SU-DHL-6 (cell line): ENCODE results near the gene NKX2-3.

Experiments used
- H2AFZ ChIP-seq: fragments of 200-600 bp; sonication (generic); 2 replicates; pipeline ENCODE4 v1.6.1; 2014; ENCODE audit warnings: low read depth, mild to moderate bottlenecking, moderate library complexity, mixed read lengths, antibody characterized with exemption, low read length; ENCODE audit not compliant: severe bottlenecking
- H3F3A ChIP-seq: fragments of 200-600 bp; shearing (Covaris generic); 2 replicates; pipeline ENCODE4 v1.6.0; 2016; ENCODE audit warnings: antibody characterized with exemption, mild to moderate bottlenecking; ENCODE audit not compliant: insufficient read depth
- H3K27ac ChIP-seq: fragments of 200-600 bp; sonication (generic); 2 replicates; pipeline ENCODE4 v1.5.1; 2016; ENCODE audit warnings: low read depth, mild to moderate bottlenecking, low read length, moderate library complexity, mixed read lengths
- H3K27me3 ChIP-seq: fragments of 200-600 bp; sonication (generic), shearing (Covaris generic); 2 replicates; pipeline ENCODE4 v1.6.0; 2014; ENCODE audit warnings: mild to moderate bottlenecking, low read length
- H3K36me3 ChIP-seq: fragments of 200-600 bp; sonication (generic); 2 replicates; pipeline ENCODE4 v1.6.1; 2014; ENCODE audit warnings: mild to moderate bottlenecking, low read length, mixed read lengths
- H3K4me2 ChIP-seq: fragments of 300-600, 200-600 bp; shearing (Covaris generic), sonication (generic); 2 replicates; pipeline ENCODE4 v1.6.0; 2014; ENCODE audit warnings: low read length, low read depth, mild to moderate bottlenecking; ENCODE audit not compliant: poor library complexity, severe bottlenecking
- H3K4me3 ChIP-seq: fragments of 200-600 bp; sonication (generic); 2 replicates; pipeline ENCODE4 v1.5.1; 2014; ENCODE audit warnings: antibody characterized with exemption, low read length, mild to moderate bottlenecking, mixed read lengths; ENCODE audit not compliant: insufficient read depth, poor library complexity, severe bottlenecking
- H3K79me2 ChIP-seq: fragments of 200-600 bp; sonication (generic); 2 replicates; pipeline ENCODE4 v1.6.1; 2014; ENCODE audit warnings: mild to moderate bottlenecking, low read length, moderate library complexity; ENCODE audit not compliant: insufficient read depth
- H3K9ac ChIP-seq: fragments of 200-600 bp; sonication (generic); 2 replicates; pipeline ENCODE4 v1.7.0; 2014; ENCODE audit warnings: mild to moderate bottlenecking, low read length
- H3K9me2 ChIP-seq: fragments of 200-600 bp; sonication (generic); replicated peaks from 2 replicates; pipeline ENCODE4 v1.6.1; 2014; ENCODE audit warnings: low read length; ENCODE audit not compliant: insufficient read depth
- H3K9me3 ChIP-seq: fragments of 200-600 bp; sonication (generic); 2 replicates; pipeline ENCODE4 v1.6.1; 2014; ENCODE audit warnings: low read length, mixed read lengths; ENCODE audit not compliant: insufficient read depth
- H4K20me1 ChIP-seq: fragments of 200-600 bp; sonication (generic); 2 replicates; pipeline ENCODE4 v1.6.1; 2014; ENCODE audit warnings: low read depth, mild to moderate bottlenecking, antibody characterized with exemption, low read length, moderate library complexity, mixed read lengths
- CTCF ChIP-seq: fragments of 200-600 bp; sonication (generic); IDR thresholded peaks from one replicate; pipeline ENCODE4 v1.5.1; 2017; ENCODE audit warnings: antibody characterized with exemption, mild to moderate bottlenecking, low read length, moderate library complexity; ENCODE audit not compliant: insufficient read depth, poor library complexity, severe bottlenecking
- EZH2phosphoT487 ChIP-seq: fragments of 200-600 bp; sonication (generic), shearing (Covaris generic); conservative IDR thresholded peaks from 2 replicates; pipeline ENCODE4 v1.6.1; 2018; ENCODE audit warnings: mild to moderate bottlenecking, antibody characterized with exemption, low read length, moderate library complexity, mixed read lengths

Gene NKX2-3

GRCh38 chr10:99540657-99541531 is 8.2 kb downstream of the NKX2-3 start:
- Histone ChIP-seq H3K4me3 (no peak overlapping the region), H3K27ac (no peak overlapping the region), H2AFZ (no peak overlapping the region), H3K9me3 (no peaks in the 10 kb centered on the region), H3K9me2 (no peaks in the 10 kb centered on the region), H3F3A (no peaks in the 10 kb centered on the region), H4K20me1 (no peaks in the 10 kb centered on the region), H3K27me3 (no peaks in the 10 kb centered on the region), H3K36me3 (no peaks in the 10 kb centered on the region), H3K79me2 (no peaks in the 10 kb centered on the region), H3K9ac (no peak overlapping the region), H3K4me2 (no peak overlapping the region)
- TF ChIP-seq CTCF, result no peak
- TF ChIP-seq EZH2phosphoT487, result no peak

DNA sequence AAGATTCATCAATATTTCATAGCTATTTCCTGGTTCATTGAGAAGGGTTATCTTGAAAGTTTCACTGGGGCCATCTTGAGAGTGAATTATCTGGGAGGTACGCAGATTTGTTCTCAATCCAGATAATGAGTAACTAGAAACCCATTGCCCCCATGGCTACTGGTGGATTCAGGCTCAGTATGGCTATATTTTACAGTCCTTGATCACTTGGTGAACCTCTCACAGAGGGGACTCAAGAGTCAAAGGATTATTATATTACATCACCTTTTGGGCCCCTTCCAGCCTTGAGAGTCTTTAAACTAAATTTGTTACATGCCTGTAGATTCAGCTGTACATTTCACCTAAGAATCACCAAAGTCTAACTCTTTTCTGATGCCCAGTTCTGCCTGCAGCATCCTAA is 11.6 kb downstream of the NKX2-3 start:
- no peaks in the 10 kb centered on the region for H3K9me2 ChIP-seq
- no peaks in the 10 kb centered on the region for H3K9me3 ChIP-seq
- H3F3A ChIP-seq, result no peaks in the 10 kb centered on the region
- no peak overlapping the region for H3K4me2 ChIP-seq
- H3K79me2 ChIP-seq, result no peaks in the 10 kb centered on the region
- H3K4me3 ChIP-seq, result no peak overlapping the region
- no peak overlapping the region for H3K9ac ChIP-seq
- H3K27ac ChIP-seq, result no peak overlapping the region
- H4K20me1 ChIP-seq, result no peaks in the 10 kb centered on the region
- no peaks in the 10 kb centered on the region for H3K36me3 ChIP-seq
- no peaks in the 10 kb centered on the region for H3K27me3 ChIP-seq
- no peak for TF ChIP-seq EZH2phosphoT487
- no peak for TF ChIP-seq CTCF
- H2AFZ ChIP-seq, result no peak overlapping the region

- H3K9ac ChIP-seq, result no peak overlapping the region
- no peaks in the 10 kb centered on the region for H4K20me1 ChIP-seq
- H3K36me3 ChIP-seq, result no peaks in the 10 kb centered on the region
- no peak overlapping the region for H3K4me2 ChIP-seq
- H3K27ac ChIP-seq, result no peak overlapping the region
- H3K27me3 ChIP-seq, result no peaks in the 10 kb centered on the region
- H3K9me3 ChIP-seq, result no peaks in the 10 kb centered on the region
- no peaks in the 10 kb centered on the region for H3K9me2 ChIP-seq
- no peaks in the 10 kb centered on the region for H3K79me2 ChIP-seq
- no peak overlapping the region for H3K4me3 ChIP-seq
- no peaks in the 10 kb centered on the region for H3F3A ChIP-seq
- TF ChIP-seq EZH2phosphoT487, result no peak
- no peak for TF ChIP-seq CTCF
- no peak overlapping the region for H2AFZ ChIP-seq
These were observed 15.3 kb downstream of the NKX2-3 start for GRCh38 chr10:99548041-99548530.
